IPS DF 6.9 (cell line): ENCODE data around the gene CHST8.
A peak's percentile ranks its signal among the peaks of the same experiment; 100 is the strongest.

Experiments used
- DNase-seq: peaks from one replicate; pipeline ENCODE4 v3.0.0-alpha.2; 2013; ENCODE audit warnings: low read depth, low spot score
- H3K27ac ChIP-seq: one replicate; pipeline ENCODE4 v1.5.1; 2013; ENCODE audit warnings: low read length, control low read depth
- H3K27me3 ChIP-seq: 2 replicates; pipeline ENCODE4 v1.6.1; 2013; ENCODE audit warnings: mild to moderate bottlenecking, low read length; ENCODE audit not compliant: control insufficient read depth, insufficient read depth
- H3K36me3 ChIP-seq: 2 replicates; pipeline ENCODE4 v1.6.1; 2013; ENCODE audit warnings: low read length; ENCODE audit not compliant: control insufficient read depth, insufficient read depth
- H3K4me1 ChIP-seq: 2 replicates; pipeline ENCODE4 v1.6.1; 2013; ENCODE audit warnings: low read length; ENCODE audit not compliant: control insufficient read depth, insufficient read depth
- H3K4me3 ChIP-seq: 2 replicates; pipeline ENCODE4 v1.5.1; 2013; ENCODE audit warnings: mild to moderate bottlenecking, low read length
- H3K9me3 ChIP-seq: 2 replicates; pipeline ENCODE4 v1.6.1; 2013; ENCODE audit warnings: low read length, inconsistent platforms; ENCODE audit not compliant: control insufficient read depth, insufficient read depth
- WGBS: extraction: QIAGEN DNeasy Blood & Tissue Kit; methylation state at CpG from one replicate; pipeline ENCODE4 v1.1.7; 2013; ENCODE audit warnings: mixed read lengths, missing lambda C conversion rate; ENCODE audit not compliant: insufficient read length, insufficient coverage; 5-methylcytosine and 5-hydroxymethylcytosine counted together

The CHST8 gene

GRCh38 chr19:33621811-33622504 is at the start of gene CHST8:
CHST8 (plus strand) TSS chr19:33621953; CDS start chr19:33689262, 67,309 bp downstream.
- no CpG with 5 or more reads among the region's 96 CpGs for WGBS
- peaks cover 23% of the 10 kb centered on the region; the same call in 1 of the 2 replicates for H3K27me3 ChIP-seq
- peak within 1 kb of the TSS; percentile 66; the same call in 1 of the 2 replicates for H3K4me3 ChIP-seq
- no peak within 1 kb of the TSS for H3K27ac ChIP-seq
- peaks cover 3% of the 10 kb centered on the region for H3K4me1 ChIP-seq
- no peaks in the 10 kb centered on the region for H3K9me3 ChIP-seq
- no peak for DNase-seq
- H3K36me3 ChIP-seq = no peaks in the 10 kb centered on the region; the same call in 1 of the 2 replicates

- no peaks in the 10 kb centered on the region for H3K27me3 ChIP-seq
- H3K9me3 ChIP-seq = peaks cover 4% of the 10 kb centered on the region
- no peaks in the 10 kb centered on the region for H3K4me1 ChIP-seq
- H3K36me3 ChIP-seq = no peaks in the 10 kb centered on the region
- WGBS = no CpG with 5 or more reads among the region's 2 CpGs
- H3K27ac ChIP-seq = no peak overlapping the region
- H3K4me3 ChIP-seq = no peak overlapping the region
- DNase-seq = no peak
Measured at GRCh38 chr19:33572929-33573328, 48.8 kb upstream of the CHST8 start.

GRCh38 chr19:33574824-33575223 is 46.9 kb upstream of the CHST8 start:
- H3K4me1 ChIP-seq = no peaks in the 10 kb centered on the region
- no peak overlapping the region for H3K27ac ChIP-seq
- H3K4me3 ChIP-seq = no peak overlapping the region
- peaks cover 4% of the 10 kb centered on the region for H3K9me3 ChIP-seq
- DNase-seq = no peak
- no CpG with 5 or more reads among the region's 1 CpG for WGBS
- no peaks in the 10 kb centered on the region for H3K27me3 ChIP-seq
- no peaks in the 10 kb centered on the region for H3K36me3 ChIP-seq

- no peak overlapping the region for H3K4me3 ChIP-seq
- H3K36me3 ChIP-seq = no peaks in the 10 kb centered on the region
- H3K9me3 ChIP-seq = peaks cover 4% of the 10 kb centered on the region
- no peak overlapping the region for H3K27ac ChIP-seq
- H3K4me1 ChIP-seq = no peaks in the 10 kb centered on the region
- DNase-seq = no peak
- no peaks in the 10 kb centered on the region for H3K27me3 ChIP-seq
- WGBS = no CpG with 5 or more reads among the region's 3 CpGs
Measured at GRCh38 chr19:33578697-33579096, 43.1 kb upstream of the CHST8 start.

- no peaks in the 10 kb centered on the region for H3K36me3 ChIP-seq
- no peak overlapping the region for H3K4me3 ChIP-seq
- no peaks in the 10 kb centered on the region for H3K27me3 ChIP-seq
- no CpG with 5 or more reads among the region's 10 CpGs for WGBS
- H3K27ac ChIP-seq = no peak overlapping the region
- no peaks in the 10 kb centered on the region for H3K4me1 ChIP-seq
- H3K9me3 ChIP-seq = no peaks in the 10 kb centered on the region
- DNase-seq = no peak
Measured at GRCh38 chr19:33580026-33580644, 41.6 kb upstream of the CHST8 start.

GRCh38 chr19:33580645-33581037 is 41.1 kb upstream of the CHST8 start:
- WGBS = no CpG with 5 or more reads among the region's 8 CpGs
- no peaks in the 10 kb centered on the region for H3K36me3 ChIP-seq
- H3K4me1 ChIP-seq = no peaks in the 10 kb centered on the region
- H3K27me3 ChIP-seq = no peaks in the 10 kb centered on the region
- no peak overlapping the region for H3K27ac ChIP-seq
- no peak for DNase-seq
- H3K4me3 ChIP-seq = no peak overlapping the region
- H3K9me3 ChIP-seq = no peaks in the 10 kb centered on the region

- DNase-seq = no peak
- H3K4me3 ChIP-seq = no peak overlapping the region
- no CpG with 5 or more reads among the region's 4 CpGs for WGBS
- H3K27me3 ChIP-seq = no peaks in the 10 kb centered on the region
- no peak overlapping the region for H3K27ac ChIP-seq
- H3K36me3 ChIP-seq = no peaks in the 10 kb centered on the region
- no peaks in the 10 kb centered on the region; the same call in 1 of the 2 replicates for H3K9me3 ChIP-seq
- H3K4me1 ChIP-seq = no peaks in the 10 kb centered on the region
Measured at GRCh38 chr19:33582914-33583313, 38.8 kb upstream of the CHST8 start.

- Histone ChIP-seq H3K4me3 (no peak overlapping the region), H3K27ac (no peak overlapping the region), H3K27me3 (no peaks in the 10 kb centered on the region), H3K4me1 (no peaks in the 10 kb centered on the region), H3K36me3 (no peaks in the 10 kb centered on the region), H3K9me3 (no peaks in the 10 kb centered on the region; the same call in 1 of the 2 replicates)
- no peak for DNase-seq
- no CpG with 5 or more reads among the region's 2 CpGs for WGBS
Measured at GRCh38 chr19:33587150-33587549, 34.6 kb upstream of the CHST8 start.

GRCh38 chr19:33590224-33590623 is 31.5 kb upstream of the CHST8 start:
- Histone ChIP-seq H3K36me3 (no peaks in the 10 kb centered on the region), H3K4me1 (no peaks in the 10 kb centered on the region), H3K4me3 (no peak overlapping the region), H3K27ac (no peak overlapping the region), H3K9me3 (no peaks in the 10 kb centered on the region; the same call in 1 of the 2 replicates), H3K27me3 (no peaks in the 10 kb centered on the region)
- WGBS = no CpG with 5 or more reads among the region's 1 CpG
- DNase-seq = no peak

GRCh38 chr19:33595783-33596182 is 26.0 kb upstream of the CHST8 start:
- Histone ChIP-seq H3K4me3 (no peak overlapping the region), H3K27me3 (no peaks in the 10 kb centered on the region), H3K36me3 (no peaks in the 10 kb centered on the region), H3K27ac (no peak overlapping the region), H3K9me3 (no peaks in the 10 kb centered on the region), H3K4me1 (no peaks in the 10 kb centered on the region)
- WGBS = no CpG with 5 or more reads among the region's 1 CpG
- no peak for DNase-seq
